Measurements from ENCODE around the gene RIMKLA. TPM values are rescaled to one million over a fixed set of nuclear protein-coding genes. Genes with fewer than 3 reads are reported as not detected.

RIMKLA gene
- total and polyA plus RNA-seq, 2 donors (not counting 3 experiments of a cell fraction or from before 2014, with no cell fraction given): 0.01 TPM; not detected in 1

GRCh38 chr1:42454403-42454802, 73.8 kb downstream of the RIMKLA start:
- H3K9me3 ChIP-seq (replicated peaks; ENCODE audit: control insufficient read depth, insufficient read depth, low read length): no peaks in the 10 kb centered on the region
- POLR2A ChIA-PET: interaction anchor here (0.7 kb wide), 2 partner anchors 158 to 226 kb away, joined by 5 to 6 read pairs; no protein-coding TSS in a partner anchor
- H3K79me2 ChIP-seq (ENCODE audit: control insufficient read depth, insufficient read depth, low read length): no peaks in the 10 kb centered on the region
- intact Hi-C loops (cut with micrococcal nuclease) (no loop called here), dilution Hi-C loops (cut with MboI; ENCODE audit: extremely low pct_ligation_motif_present, low sequenced_read_pairs) (no loop called here)
- no TSS peak for BruUV-seq (replicated peaks)
- no peak for FAIRE-seq
- H3K4me2 ChIP-seq (ENCODE audit: insufficient read depth, low read length): no peak overlapping the region
- no peaks in the 10 kb centered on the region for H3K9me1 ChIP-seq (replicated peaks; ENCODE audit: control insufficient read depth, extremely low read depth, insufficient read depth, low read length)
- no peak overlapping the region for H2AFZ ChIP-seq (ENCODE audit: low read depth, low read length)
- CTCF ChIA-PET: interaction anchor here (1.3 kb wide), 1 partner anchor 9 kb away, joined by 5 read pairs; no protein-coding TSS in a partner anchor
- no peak for DNase-seq (ENCODE audit: low read depth, low spot score)
- no peaks in the 10 kb centered on the region for H4K20me1 ChIP-seq (replicated peaks; ENCODE audit: control insufficient read depth, extremely low read depth, insufficient read depth, low read length)
- TF ChIP-seq FOS (IDR thresholded peaks at IDR 0.05; ENCODE audit: borderline replicate concordance, insufficient read depth, low read length) (no peak), JUN (IDR thresholded peaks at IDR 0.05; ENCODE audit: borderline replicate concordance, insufficient read depth, insufficient read length, low read depth) (no peak), EZH2 (IDR thresholded peaks at IDR 0.05; ENCODE audit: borderline replicate concordance, low read depth, low read length, severe bottlenecking) (no peak), POLR2A (IDR thresholded peaks at IDR 0.05; ENCODE audit: low read depth, low read length) (no peak), MYC (IDR thresholded peaks at IDR 0.05; ENCODE audit: low read depth, low read length) (no peak), POLR2AphosphoS5 (IDR thresholded peaks at IDR 0.05; ENCODE audit: insufficient read depth, low read depth, low read length) (no peak), CTCF (IDR thresholded peaks at IDR 0.05; ENCODE audit: extremely low read depth in 1 of 2, insufficient read depth in 1 of 2, low read depth in 1 of 2, low read length in 2 of 2) (no peak)
- no peak overlapping the region for H3K27ac ChIP-seq (ENCODE audit: insufficient read depth, low read depth, low read length)
- no peak overlapping the region for H3K9ac ChIP-seq (replicated peaks; ENCODE audit: extremely low read depth, insufficient read depth, low read length)
- H3K27me3 ChIP-seq (ENCODE audit: control insufficient read depth in 2 of 2, insufficient read depth in 2 of 2, low read length in 2 of 2): no peaks in the 10 kb centered on the region
- no peak overlapping the region for H3K4me3 ChIP-seq (replicated peaks in 1 of 3; ENCODE audit: insufficient read depth in 1 of 3, low read depth in 1 of 3, low read length in 3 of 3)
- H3K4me1 ChIP-seq (ENCODE audit: control insufficient read depth, extremely low read depth, insufficient read depth, low read length): peaks cover 5% of the 10 kb centered on the region
- H3K36me3 ChIP-seq (ENCODE audit: control insufficient read depth in 2 of 2, extremely low read depth in 1 of 2, insufficient read depth in 2 of 2, low read length in 2 of 2): no peaks in the 10 kb centered on the region
